H1 (cell line): ENCODE data around the gene PCDHGB5. TPM values are rescaled to one million over a fixed set of nuclear protein-coding genes. Genes with fewer than 3 reads are reported as not detected.
"Not testable (repeated sequence)": the region's sequence is repeated elsewhere in the genome, so short reads cannot be mapped to it uniquely, and the experiment has no call there.

Experiments
- CTCF ChIA-PET: fragments of 300-600 bp; sonication (Branson Sonifier 250); formaldehyde crosslinking; loops from one replicate; lab custom pipeline; 2021; ENCODE audit not compliant: partially characterized antibody; lab: Charles Lee
- POLR2A ChIA-PET: fragments of 300-600 bp; sonication (Branson Sonifier 250); formaldehyde crosslinking; loops from one replicate; lab custom pipeline; 2021; ENCODE audit warnings: inconsistent platforms; ENCODE audit not compliant: partially characterized antibody; lab: Charles Lee
- DNase-seq, 2 experiments: peaks; one replicate each; pipeline versions ENCODE4 v3.0.0 to v3.0.0-alpha.2; 2010 to 2022; ENCODE audit warnings: low spot score in 2 of 2, low read depth in 1 of 2, mixed read lengths in 1 of 2
- FAIRE-seq: peaks from 2 replicates; lab custom pipeline; 2011; peaks lifted over from hg19 to GRCh38; lab: Jason Lieb, UNC
- H2AFZ ChIP-seq: 2 replicates; pipeline ENCODE4 v1.8.1; 2012; ENCODE audit warnings: low read length, inconsistent platforms
- H2AK5ac ChIP-seq: 2 replicates; pipeline ENCODE4 v1.6.1; 2013; ENCODE audit warnings: low read depth, low read length
- H2BK120ac ChIP-seq: replicated peaks from 2 replicates; pipeline ENCODE3; 2013; ENCODE audit warnings: low read depth, low read length, inconsistent platforms
- H2BK12ac ChIP-seq: 2 replicates; pipeline ENCODE4 v1.6.1; 2013; ENCODE audit warnings: low read depth, low read length
- H2BK15ac ChIP-seq: 2 replicates; pipeline ENCODE4 v1.6.1; 2013; ENCODE audit warnings: low read length
- H2BK20ac ChIP-seq: 2 replicates; pipeline ENCODE4 v1.6.1; 2013; ENCODE audit warnings: low read length
- H2BK5ac ChIP-seq: 2 replicates; pipeline ENCODE4 v1.6.1; 2013; ENCODE audit warnings: low read depth, low read length
- H3K14ac ChIP-seq: 2 replicates; pipeline ENCODE4 v1.6.1; 2013; ENCODE audit warnings: inconsistent platforms; ENCODE audit not compliant: insufficient read length
- H3K18ac ChIP-seq: 2 replicates; pipeline ENCODE4 v1.6.1; 2013; ENCODE audit warnings: low read length; ENCODE audit errors: extremely low read depth
- H3K23ac ChIP-seq: 2 replicates; pipeline ENCODE4 v1.6.1; 2013; ENCODE audit warnings: inconsistent platforms; ENCODE audit not compliant: insufficient read length
- H3K23me2 ChIP-seq: 2 replicates; pipeline ENCODE4 v1.6.1; 2013; ENCODE audit warnings: low read depth, low read length
- H3K27ac ChIP-seq: 2 replicates; pipeline ENCODE4 v1.6.1; 2011; ENCODE audit warnings: low read depth, low read length, inconsistent platforms
- H3K27me3 ChIP-seq, 4 experiments: replicated peaks in 1 of 4; 1 replicate in 1 of 4; 2 replicates in 3 of 4; pipeline versions ENCODE4 v1.6.1 to v1.8.1; 2011 to 2013; ENCODE audit warnings: low read length in 3 of 4, mild to moderate bottlenecking in 3 of 4, inconsistent platforms in 2 of 4, mixed read lengths in 2 of 4, moderate library complexity in 1 of 4; ENCODE audit not compliant: control insufficient read depth in 3 of 4, insufficient read depth in 3 of 4; ENCODE audit errors: extremely low read depth in 1 of 4
- H3K36me3 ChIP-seq, 4 experiments: 2 replicates each; pipeline versions ENCODE4 v1.6.1 to v1.8.1; 2011 to 2013; ENCODE audit warnings: mild to moderate bottlenecking in 4 of 4, low read length in 3 of 4, moderate library complexity in 2 of 4, control low read depth in 1 of 4, inconsistent platforms in 1 of 4; ENCODE audit not compliant: insufficient read depth in 4 of 4, control insufficient read depth in 2 of 4
- H3K4ac ChIP-seq: replicated peaks from 2 replicates; pipeline ENCODE3; 2013; ENCODE audit warnings: low read length, low read depth, mixed read lengths, inconsistent platforms; ENCODE audit not compliant: insufficient read length
- H3K4me1 ChIP-seq, 4 experiments: replicated peaks in 1 of 4; 1 replicate in 1 of 4; 2 replicates in 3 of 4; pipeline versions ENCODE4 v1.6.1 to v1.8.1; 2011 to 2013; ENCODE audit warnings: low read length in 3 of 4, inconsistent platforms in 2 of 4, mixed read lengths in 1 of 4; ENCODE audit not compliant: insufficient read depth in 4 of 4, control insufficient read depth in 3 of 4
- H3K4me2 ChIP-seq, 2 experiments: 2 replicates each; pipeline versions ENCODE4 v1.6.1 to v1.8.1; 2011 to 2013; ENCODE audit warnings: low read depth in 2 of 2, low read length in 2 of 2, control low read depth in 1 of 2, inconsistent platforms in 1 of 2, mild to moderate bottlenecking in 1 of 2; ENCODE audit not compliant: insufficient read depth in 1 of 2
- H3K4me3 ChIP-seq, 4 experiments: fragments of 200-600, 300-600 bp in 1 of 4; sonication (generic), shearing (Covaris generic), sonication (Bioruptor Twin) in 1 of 4; 2 replicates each; pipeline versions ENCODE4 v1.5.1 to v1.8.1; 2011 to 2016; ENCODE audit warnings: low read length in 4 of 4, low read depth in 3 of 4, control low read depth in 2 of 4, inconsistent platforms in 2 of 4, mild to moderate bottlenecking in 2 of 4, mixed read lengths in 1 of 4, moderate library complexity in 1 of 4; ENCODE audit not compliant: insufficient read depth in 2 of 4; ENCODE audit errors: extremely low read depth in 1 of 4
- H3K56ac ChIP-seq: replicated peaks from 2 replicates; pipeline ENCODE3; 2013; ENCODE audit warnings: low read depth, mild to moderate bottlenecking, mixed read lengths, low read length, inconsistent platforms; ENCODE audit not compliant: insufficient read length
- H3K79me1 ChIP-seq: 2 replicates; pipeline ENCODE4 v1.6.1; 2013; ENCODE audit warnings: low read depth, low read length, control low read depth
- H3K79me2 ChIP-seq, 2 experiments: 2 replicates each; pipeline versions ENCODE4 v1.6.1 to v1.8.1; 2012 to 2013; ENCODE audit warnings: low read length in 2 of 2, mild to moderate bottlenecking in 2 of 2, inconsistent platforms in 1 of 2; ENCODE audit not compliant: insufficient read depth in 2 of 2, control insufficient read depth in 1 of 2
- H3K9ac ChIP-seq, 4 experiments: replicated peaks in 1 of 4; 1 replicate in 1 of 4; 2 replicates in 3 of 4; pipeline versions ENCODE4 v1.6.1 to v1.8.1; 2011 to 2013; ENCODE audit warnings: low read depth in 3 of 4, low read length in 3 of 4, control low read depth in 2 of 4, mild to moderate bottlenecking in 2 of 4, moderate library complexity in 2 of 4, inconsistent platforms in 1 of 4; ENCODE audit errors: extremely low read depth in 1 of 4
- H3K9me3 ChIP-seq, 2 experiments: 2 replicates each; pipeline versions ENCODE4 v1.6.1 to v1.8.1; 2012 to 2013; ENCODE audit warnings: mild to moderate bottlenecking in 2 of 2, moderate library complexity in 2 of 2, control low read depth in 1 of 2, inconsistent platforms in 1 of 2, low read depth in 1 of 2, low read length in 1 of 2, mixed read lengths in 1 of 2; ENCODE audit not compliant: insufficient read depth in 2 of 2
- H4K20me1 ChIP-seq, 2 experiments: replicated peaks in 1 of 2; 2 replicates each; pipeline versions ENCODE3 to v1.8.1; 2011 to 2013; ENCODE audit warnings: inconsistent platforms in 2 of 2, low read length in 2 of 2, mild to moderate bottlenecking in 1 of 2; ENCODE audit not compliant: insufficient read depth in 2 of 2, control insufficient read depth in 1 of 2
- H4K5ac ChIP-seq: 2 replicates; pipeline ENCODE4 v1.6.1; 2013; ENCODE audit warnings: low read length, low read depth, mixed read lengths, inconsistent platforms; ENCODE audit not compliant: insufficient read length
- H4K8ac ChIP-seq: 2 replicates; pipeline ENCODE4 v1.8.0; 2013; ENCODE audit warnings: mild to moderate bottlenecking, moderate library complexity, low read length, inconsistent platforms; ENCODE audit not compliant: insufficient read depth; ENCODE audit errors: extremely low read depth
- H4K91ac ChIP-seq: replicated peaks from 2 replicates; pipeline ENCODE3; 2013; ENCODE audit warnings: low read length, mixed read lengths, inconsistent platforms; ENCODE audit not compliant: insufficient read length
- RAD21 ChIP-seq, 2 experiments: IDR thresholded peaks in 1 of 2; conservative IDR thresholded peaks in 1 of 2; 2 replicates each; pipeline ENCODE4 v1.6.1; 2011; ENCODE audit warnings: low read depth in 2 of 2, low read length in 2 of 2, improper control_type of control experiment in 1 of 2, inconsistent platforms in 1 of 2, mild to moderate bottlenecking in 1 of 2, moderate library complexity in 1 of 2
- WGBS, 2 experiments: shearing (Covaris generic) in 1 of 2; methylation state at CpG; one replicate each; pipeline versions ENCODE4 v1.1.6 to v1.1.7; 2013 to 2015; ENCODE audit warnings: low lambda C conversion rate in 2 of 2, mixed read lengths in 2 of 2, inconsistent platforms in 1 of 2, low coverage in 1 of 2, missing lambda C conversion rate in 1 of 2; ENCODE audit not compliant: insufficient replicate concordance in 2 of 2, insufficient coverage in 1 of 2, insufficient read length in 1 of 2; ENCODE audit errors: extremely low coverage in 1 of 2, missing lambda C conversion rate in 1 of 2; 5-methylcytosine and 5-hydroxymethylcytosine counted together
- long read RNA-seq, 2 experiments: library from RNA in 1 of 2; library from capped mRNA in 1 of 2; stranded (forward); transcript quantifications; one replicate each; pipeline ENCODE4 v2.0.0, GENCODE V29; 2021; ENCODE audit warnings: inconsistent platforms in 1 of 2
- polyA minus RNA-seq, 3 experiments: library from RNA; depleted of rRNA, polyadenylated mRNA; stranded (reverse); fragments of >200 nt; gene quantifications; 1 replicate in 2 of 3; 2 replicates in 1 of 3; pipeline ENCODE4 v1.2.3, GENCODE V29; 2011
- polyA plus RNA-seq, 7 experiments: library from polyadenylated mRNA; depleted of rRNA in 3 of 7; stranded (reverse) in 5 of 7; unstranded in 2 of 7; fragments of >200 nt in 5 of 7; fragments of 200-250 nt in 2 of 7; gene quantifications; 1 replicate in 5 of 7; 2 replicates in 1 of 7; 4 replicates in 1 of 7; pipeline versions ENCODE4 v1.2.1 to v1.2.3, GENCODE V29; 2011 to 2013; ENCODE audit warnings: missing spikeins in 2 of 7, mixed read lengths in 2 of 7
- total RNA-seq: library from RNA; stranded (reverse); fragmentation: NEBNext Ultra II Directional; extraction: Animal tissue kit (Norgen Biotek cat#: 25700); gene quantifications from 2 replicates; pipeline ENCODE4 v1.2.1, GENCODE V29; 2021
- TF ChIP-seq, protein P1 (sequence below), 3 experiments: IDR thresholded peaks; 1 replicate in 2 of 3; 2 replicates in 1 of 3; pipeline versions ENCODE4 v1.5.1 to v1.6.1; 2011; ENCODE audit warnings: low read length in 3 of 3, mild to moderate bottlenecking in 3 of 3, inconsistent platforms in 2 of 3, low read depth in 1 of 3, moderate library complexity in 1 of 3; ENCODE audit not compliant: insufficient read depth in 1 of 3; ENCODE audit errors: control extremely low read depth in 1 of 3

Gene PCDHGB5
- total RNA-seq: 1.9 and 2.6 TPM in 2 replicates
- polyA plus RNA-seq (2011; rRNA removed): 1.1 and 1.7 TPM in 2 replicates
- polyA plus RNA-seq (2011; cell fraction: cytosol; rRNA removed): 0.76 TPM
- polyA plus RNA-seq (2011; cell fraction: nucleus; rRNA removed): 8.1 TPM
- polyA plus RNA-seq (2012, experiment 1 of 2): 0.77 to 1.3 TPM (median 0.86 TPM) in 4 replicates
- 0.80 TPM for polyA plus RNA-seq (2012, experiment 2 of 2)
- 2.8 TPM for polyA plus RNA-seq (2013, experiment 1 of 2)
- polyA plus RNA-seq (2013, experiment 2 of 2): 2.0 TPM
- polyA minus RNA-seq (2011; rRNA and poly(A)+ RNA removed): 3.5 and 3.8 TPM in 2 replicates
- 1.7 TPM for polyA minus RNA-seq (2011; cell fraction: cytosol; rRNA and poly(A)+ RNA removed)
- polyA minus RNA-seq (2011; cell fraction: nucleus; rRNA and poly(A)+ RNA removed): 17.4 TPM
- long read RNA-seq, experiment 1: 0 reads
- long read RNA-seq, experiment 2: 0 reads

DNA sequence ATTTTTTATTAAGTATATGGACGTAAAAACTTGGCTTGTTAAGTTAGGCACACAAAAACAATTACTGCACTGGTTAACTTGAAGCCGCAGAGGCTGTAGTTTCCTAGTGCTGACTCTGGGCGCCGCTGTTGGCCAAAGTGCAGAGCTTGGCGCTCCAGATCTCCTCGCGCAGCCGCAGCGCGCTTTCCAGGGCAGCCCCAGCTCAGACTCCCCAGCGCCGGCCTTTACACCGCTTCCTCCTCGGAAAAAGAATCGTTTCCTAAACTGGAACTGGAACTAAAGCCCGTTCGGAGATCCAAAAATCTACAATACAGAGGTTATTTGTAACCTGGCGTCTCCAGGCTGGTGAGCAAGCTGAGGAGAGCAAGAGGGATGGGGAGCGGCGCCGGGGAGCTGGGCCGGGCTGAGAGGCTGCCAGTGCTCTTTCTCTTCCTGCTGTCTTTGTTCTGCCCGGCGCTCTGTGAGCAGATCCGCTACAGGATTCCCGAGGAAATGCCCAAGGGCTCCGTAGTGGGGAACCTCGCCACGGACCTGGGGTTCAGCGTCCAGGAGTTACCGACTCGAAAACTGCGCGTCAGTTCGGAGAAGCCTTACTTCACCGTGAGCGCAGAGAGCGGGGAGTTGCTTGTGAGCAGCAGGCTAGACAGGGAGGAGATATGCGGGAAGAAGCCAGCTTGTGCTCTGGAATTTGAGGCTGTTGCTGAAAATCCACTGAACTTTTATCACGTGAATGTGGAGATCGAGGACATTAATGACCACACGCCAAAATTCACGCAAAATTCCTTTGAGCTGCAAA is at the start of gene PCDHGB5:
Gene PCDHGB5 (plus strand): TSS at position 192 of the 796 bp plus-strand sequence. CDS start 181 bp downstream, at position 373.
- H2BK120ac ChIP-seq, H2BK20ac ChIP-seq, H3K14ac ChIP-seq, H3K4me2 ChIP-seq, H3K4ac ChIP-seq, H2BK15ac ChIP-seq, H4K5ac ChIP-seq, DNase-seq, H3K27ac ChIP-seq, H3K27me3 ChIP-seq, H3K18ac ChIP-seq, H3K23me2 ChIP-seq, H2AFZ ChIP-seq, H3K79me1 ChIP-seq, H4K8ac ChIP-seq, H3K56ac ChIP-seq, H3K9ac ChIP-seq, H2BK12ac ChIP-seq, H4K20me1 ChIP-seq, H4K91ac ChIP-seq, H3K79me2 ChIP-seq, H3K4me1 ChIP-seq, H3K23ac ChIP-seq, H2AK5ac ChIP-seq, H2BK5ac ChIP-seq: not testable (repeated sequence)
- TF ChIP-seq, protein P1, sequence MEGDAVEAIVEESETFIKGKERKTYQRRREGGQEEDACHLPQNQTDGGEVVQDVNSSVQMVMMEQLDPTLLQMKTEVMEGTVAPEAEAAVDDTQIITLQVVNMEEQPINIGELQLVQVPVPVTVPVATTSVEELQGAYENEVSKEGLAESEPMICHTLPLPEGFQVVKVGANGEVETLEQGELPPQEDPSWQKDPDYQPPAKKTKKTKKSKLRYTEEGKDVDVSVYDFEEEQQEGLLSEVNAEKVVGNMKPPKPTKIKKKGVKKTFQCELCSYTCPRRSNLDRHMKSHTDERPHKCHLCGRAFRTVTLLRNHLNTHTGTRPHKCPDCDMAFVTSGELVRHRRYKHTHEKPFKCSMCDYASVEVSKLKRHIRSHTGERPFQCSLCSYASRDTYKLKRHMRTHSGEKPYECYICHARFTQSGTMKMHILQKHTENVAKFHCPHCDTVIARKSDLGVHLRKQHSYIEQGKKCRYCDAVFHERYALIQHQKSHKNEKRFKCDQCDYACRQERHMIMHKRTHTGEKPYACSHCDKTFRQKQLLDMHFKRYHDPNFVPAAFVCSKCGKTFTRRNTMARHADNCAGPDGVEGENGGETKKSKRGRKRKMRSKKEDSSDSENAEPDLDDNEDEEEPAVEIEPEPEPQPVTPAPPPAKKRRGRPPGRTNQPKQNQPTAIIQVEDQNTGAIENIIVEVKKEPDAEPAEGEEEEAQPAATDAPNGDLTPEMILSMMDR (IDR thresholded peaks at IDR 0.05; ENCODE audit: control extremely low read depth in 1 of 3, insufficient read depth in 1 of 3, low read depth in 1 of 3, low read length in 3 of 3): peak in 2 of 3 experiments; percentile 29 to 39; a peak in 2 of 4 replicates
- TF ChIP-seq RAD21 (IDR thresholded peaks at IDR 0.05 in 1 of 2, conservative IDR thresholded peaks at IDR 0.05 in 1 of 2; ENCODE audit: low read depth in 2 of 2, low read length in 2 of 2): peak; percentile 17 to 32; a peak in 3 of 4 replicates
- FAIRE-seq: peak; percentile 91
- Histone ChIP-seq H3K36me3 (peaks cover 0 to 14% (median 4%) of the 10 kb centered on the region in 4 experiments; a peak in 6 of 8 replicates), H3K4me3 (peak within 1 kb of the TSS in 1 of 4 experiments; percentile 46; a peak in 1 of 8 replicates), H3K9me3 (peaks cover 48 to 56% of the 10 kb centered on the region in 2 experiments)
- WGBS, 2 experiments: 71% methylated on average over 15 of the region's 43 CpGs; no CpG with 5 or more reads in 1 of the 2 experiments
- ChIA-PET CTCF (interaction anchor here (0.7 to 4.0 kb wide), 29 partner anchors 9 to 320 kb away, joined by 3 to 34 read pairs (median 5); partner anchors contain the start of genes PCDHB10, PCDHB11, PCDHB15 and PCDHGA10), POLR2A (interaction anchor here (0.6 to 0.9 kb wide), 3 partner anchors 10 to 160 kb away, joined by 3 to 4 read pairs (median 3); no protein-coding TSS in a partner anchor)
